Measurements from ENCODE around the gene RBL1. TPM values are rescaled to one million over a fixed set of nuclear protein-coding genes. Genes with fewer than 3 reads are reported as not detected.

The RBL1 gene
- total RNA-seq, 1 donor from 2014 or later: 9.0 TPM

DNA sequence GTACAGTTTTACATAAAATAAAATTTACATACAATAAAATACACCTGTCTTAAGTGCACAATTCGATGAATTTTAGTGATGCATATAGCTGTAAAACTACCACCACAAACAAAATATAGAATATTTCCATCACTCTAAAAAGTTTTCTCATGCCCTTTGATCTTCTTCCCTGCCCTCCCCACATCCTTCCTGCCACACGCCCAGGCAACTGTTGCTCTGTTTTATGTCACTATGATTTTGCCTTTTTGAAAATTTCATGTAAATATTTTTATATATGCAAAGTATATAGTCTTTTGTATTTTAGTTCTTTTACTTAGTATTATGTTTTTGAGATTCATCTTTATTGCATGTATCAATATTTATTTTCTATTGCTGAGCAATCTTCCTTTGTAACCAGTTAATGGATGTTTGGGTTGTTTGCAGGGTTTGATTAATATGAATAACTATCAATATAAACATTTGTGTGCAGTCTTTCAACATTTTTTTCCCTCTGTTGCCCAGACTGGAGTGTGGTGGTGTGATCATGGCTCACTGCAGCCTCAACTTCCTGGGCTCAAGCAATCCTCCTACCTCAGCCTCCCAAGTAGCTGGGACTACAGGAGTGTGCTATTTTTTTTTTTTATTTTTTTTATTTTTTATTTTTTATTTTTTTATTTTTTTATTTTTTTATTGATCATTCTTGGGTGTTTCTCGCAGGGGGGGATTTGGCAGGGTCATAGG lies 120.5 kb downstream of the RBL1 start:
- Mint-ChIP-seq H3K4me3 (no peak overlapping the region), H3K27ac (no peak overlapping the region), H3K9me3 (peaks cover 1% of the 10 kb centered on the region), H3K4me1 (no peaks in the 10 kb centered on the region), H3K27me3 (ENCODE audit: low read depth) (no peaks in the 10 kb centered on the region), H3K36me3 (no peaks in the 10 kb centered on the region)
- TF ChIP-seq, protein P1, sequence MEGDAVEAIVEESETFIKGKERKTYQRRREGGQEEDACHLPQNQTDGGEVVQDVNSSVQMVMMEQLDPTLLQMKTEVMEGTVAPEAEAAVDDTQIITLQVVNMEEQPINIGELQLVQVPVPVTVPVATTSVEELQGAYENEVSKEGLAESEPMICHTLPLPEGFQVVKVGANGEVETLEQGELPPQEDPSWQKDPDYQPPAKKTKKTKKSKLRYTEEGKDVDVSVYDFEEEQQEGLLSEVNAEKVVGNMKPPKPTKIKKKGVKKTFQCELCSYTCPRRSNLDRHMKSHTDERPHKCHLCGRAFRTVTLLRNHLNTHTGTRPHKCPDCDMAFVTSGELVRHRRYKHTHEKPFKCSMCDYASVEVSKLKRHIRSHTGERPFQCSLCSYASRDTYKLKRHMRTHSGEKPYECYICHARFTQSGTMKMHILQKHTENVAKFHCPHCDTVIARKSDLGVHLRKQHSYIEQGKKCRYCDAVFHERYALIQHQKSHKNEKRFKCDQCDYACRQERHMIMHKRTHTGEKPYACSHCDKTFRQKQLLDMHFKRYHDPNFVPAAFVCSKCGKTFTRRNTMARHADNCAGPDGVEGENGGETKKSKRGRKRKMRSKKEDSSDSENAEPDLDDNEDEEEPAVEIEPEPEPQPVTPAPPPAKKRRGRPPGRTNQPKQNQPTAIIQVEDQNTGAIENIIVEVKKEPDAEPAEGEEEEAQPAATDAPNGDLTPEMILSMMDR (IDR thresholded peaks at IDR 0.05; ENCODE audit: unreplicated experiment): no peak
- DNase-seq (ENCODE audit: low spot score in 2 of 2, unreplicated experiment in 2 of 2): no peak

DNA sequence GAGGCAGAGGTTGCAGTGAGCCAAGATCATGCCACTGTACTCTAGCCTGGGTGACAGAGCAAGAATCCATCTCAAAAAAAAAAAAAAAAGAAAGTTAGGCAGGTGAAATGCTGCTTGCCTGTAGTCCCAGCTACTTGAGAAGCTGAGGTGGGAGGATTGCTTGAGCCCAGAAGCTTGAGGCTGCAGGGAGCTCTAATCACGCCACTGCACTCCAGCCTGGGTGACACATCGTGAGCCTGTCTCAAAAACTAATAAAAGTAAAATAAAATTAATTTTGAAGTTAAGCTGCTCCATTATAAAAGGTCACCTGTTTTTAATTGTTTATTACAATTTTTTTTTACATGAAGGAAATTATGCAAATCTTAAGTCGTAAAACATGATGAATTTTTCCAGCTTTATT lies 121.1 kb downstream of the RBL1 start:
- Mint-ChIP-seq H3K9me3 (peaks cover 7% of the 10 kb centered on the region), H3K27me3 (ENCODE audit: low read depth) (no peaks in the 10 kb centered on the region), H3K36me3 (no peaks in the 10 kb centered on the region), H3K4me1 (no peaks in the 10 kb centered on the region), H3K4me3 (no peak overlapping the region), H3K27ac (no peak overlapping the region)
- DNase-seq (ENCODE audit: low spot score in 2 of 2, unreplicated experiment in 2 of 2): no peak
- TF ChIP-seq, protein P1 (IDR thresholded peaks at IDR 0.05; ENCODE audit: unreplicated experiment): no peak

DNA sequence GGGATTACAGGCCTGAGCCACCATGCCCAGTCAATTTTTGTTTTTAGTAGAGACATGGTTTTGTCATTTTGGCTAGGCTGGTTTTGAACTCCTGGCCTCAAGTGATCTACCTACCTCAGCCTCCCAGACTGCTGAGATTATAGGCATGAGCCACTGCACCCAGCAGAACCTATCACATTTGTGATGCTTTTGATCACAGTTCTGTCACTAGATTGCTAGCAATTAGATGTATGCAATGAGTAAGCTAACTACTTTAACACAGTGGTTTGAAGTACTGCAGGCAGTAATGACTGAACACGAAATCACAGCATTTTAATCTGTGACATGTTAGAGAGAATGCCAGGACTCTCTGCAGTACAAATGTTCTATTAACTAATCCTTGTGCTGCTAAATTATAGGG lies 124.7 kb downstream of the RBL1 start:
- no peaks in the 10 kb centered on the region for H3K27me3 Mint-ChIP-seq (ENCODE audit: low read depth)
- no peaks in the 10 kb centered on the region for H3K4me1 Mint-ChIP-seq
- H3K27ac Mint-ChIP-seq: no peak overlapping the region
- DNase-seq (ENCODE audit: low spot score in 2 of 2, unreplicated experiment in 2 of 2): no peak
- TF ChIP-seq, protein P1 (IDR thresholded peaks at IDR 0.05; ENCODE audit: unreplicated experiment): no peak
- H3K9me3 Mint-ChIP-seq: peaks cover 7% of the 10 kb centered on the region
- no peak overlapping the region for H3K4me3 Mint-ChIP-seq
- no peaks in the 10 kb centered on the region for H3K36me3 Mint-ChIP-seq

DNA sequence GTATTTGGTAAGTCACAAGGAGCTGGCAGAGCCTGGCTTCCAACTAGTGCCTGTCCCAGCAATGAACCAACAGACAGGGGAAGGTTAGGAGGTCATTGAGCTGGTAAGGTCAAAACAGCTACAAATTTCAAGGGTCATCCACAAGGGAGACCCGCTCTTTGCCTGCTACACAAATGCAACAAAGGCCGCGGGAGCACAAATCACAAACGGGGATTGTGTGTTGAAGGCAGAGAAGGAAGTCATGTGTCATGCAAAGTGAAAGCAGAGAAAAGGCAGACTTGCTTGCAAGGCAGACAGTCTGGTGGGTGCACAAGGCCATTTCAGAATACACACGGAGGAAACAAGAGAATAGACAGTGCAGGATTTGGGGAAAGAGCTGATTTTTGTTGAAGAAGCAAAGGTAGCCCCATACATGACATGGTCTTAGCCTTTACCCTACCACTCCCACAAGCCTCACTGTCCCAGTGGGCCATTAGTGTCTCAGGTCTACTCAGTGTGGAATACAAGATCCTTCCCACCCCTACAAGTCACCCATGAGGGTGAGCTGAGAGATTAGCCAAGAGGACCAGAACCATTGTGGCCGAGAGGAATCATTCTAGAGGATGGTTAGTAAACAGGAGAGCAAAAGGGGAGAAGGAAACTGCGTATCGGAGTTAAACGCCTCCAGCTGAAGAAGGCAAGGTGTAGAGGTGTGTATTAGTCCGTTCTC lies 126.2 kb downstream of the RBL1 start:
- peaks cover 7% of the 10 kb centered on the region for H3K9me3 Mint-ChIP-seq
- no peak for DNase-seq (ENCODE audit: low spot score in 2 of 2, unreplicated experiment in 2 of 2)
- H3K27ac Mint-ChIP-seq: no peak overlapping the region
- H3K27me3 Mint-ChIP-seq (ENCODE audit: low read depth): no peaks in the 10 kb centered on the region
- TF ChIP-seq, protein P1 (IDR thresholded peaks at IDR 0.05; ENCODE audit: unreplicated experiment): no peak
- H3K4me3 Mint-ChIP-seq: no peak overlapping the region
- no peaks in the 10 kb centered on the region for H3K36me3 Mint-ChIP-seq
- H3K4me1 Mint-ChIP-seq: no peaks in the 10 kb centered on the region

DNA sequence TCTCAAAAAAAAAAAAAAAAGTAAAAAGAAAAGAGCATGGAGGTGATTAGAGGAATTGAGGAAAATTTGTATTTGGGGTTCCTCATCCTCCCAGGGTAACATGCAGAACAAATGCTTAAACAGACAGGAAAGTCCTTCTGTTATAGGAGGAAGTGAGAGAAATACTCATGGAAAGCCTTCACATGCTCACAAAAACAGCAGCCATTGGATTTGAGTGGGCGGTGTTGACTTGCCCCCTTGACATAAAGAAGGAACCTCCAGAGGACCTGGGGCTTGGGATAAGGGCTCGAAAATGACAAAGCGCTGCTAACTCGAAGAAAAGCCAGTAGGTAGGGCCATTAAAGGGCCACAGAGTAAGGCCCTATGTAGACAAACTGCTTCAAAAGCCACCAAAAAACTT lies 126.7 kb downstream of the RBL1 start:
- H3K27ac Mint-ChIP-seq: no peak overlapping the region
- no peaks in the 10 kb centered on the region for H3K27me3 Mint-ChIP-seq (ENCODE audit: low read depth)
- no peak overlapping the region for H3K4me3 Mint-ChIP-seq
- TF ChIP-seq, protein P1 (IDR thresholded peaks at IDR 0.05; ENCODE audit: unreplicated experiment): no peak
- peaks cover 7% of the 10 kb centered on the region for H3K9me3 Mint-ChIP-seq
- H3K36me3 Mint-ChIP-seq: no peaks in the 10 kb centered on the region
- no peak for DNase-seq (ENCODE audit: low spot score in 2 of 2, unreplicated experiment in 2 of 2)
- H3K4me1 Mint-ChIP-seq: no peaks in the 10 kb centered on the region
